Left lobe of liver (tissue), 2 donors: Measurements from ENCODE around the gene USP34. TPM values are rescaled to one million over a fixed set of nuclear protein-coding genes. Genes with fewer than 3 reads are reported as not detected.

Experiments used
- ATAC-seq: fragments of 200-7000 bp; cut with Tn5 transposase; one replicate; pipeline ENCODE4 v1.9.1; 2020; ENCODE audit warnings: mild to moderate bottlenecking, moderate library complexity
- DNase-seq: peaks from one replicate; pipeline ENCODE4 v3.0.0-alpha.2; 2020; ENCODE audit warnings: low spot score
- total RNA-seq: library from RNA; stranded (reverse); gene quantifications from one replicate; pipeline ENCODE4 v1.2.1, GENCODE V29; 2021
- donor health status: DM: no; HTN: no; CAD: no; lungs with moderate emphysema.
- donor health status: DM: no; HTN: yes; CAD: no.

The USP34 gene
- total RNA-seq, 1 donor from 2014 or later, result 37.0 TPM

DNA sequence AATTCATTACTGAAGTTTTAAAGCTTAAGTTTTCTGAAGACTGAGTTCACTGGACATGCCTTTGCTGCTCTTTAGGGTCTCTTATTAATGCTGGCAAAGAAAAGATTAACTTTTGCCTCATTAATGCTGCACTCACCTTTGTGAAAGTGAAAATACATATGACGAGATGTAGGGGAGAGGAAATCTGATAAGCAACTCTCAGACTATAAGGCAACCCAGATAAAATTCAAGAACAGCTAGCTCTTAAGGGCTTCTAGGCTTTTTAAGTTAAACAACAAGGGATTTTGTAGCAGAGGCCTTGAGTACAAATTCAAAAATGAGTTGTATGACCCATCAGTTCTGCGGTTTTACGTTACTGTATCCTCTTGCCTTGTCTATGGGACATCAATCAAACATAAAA is 143.7 kb downstream of the USP34 start:
- no peak for ATAC-seq
- DNase-seq, result no peak

DNA sequence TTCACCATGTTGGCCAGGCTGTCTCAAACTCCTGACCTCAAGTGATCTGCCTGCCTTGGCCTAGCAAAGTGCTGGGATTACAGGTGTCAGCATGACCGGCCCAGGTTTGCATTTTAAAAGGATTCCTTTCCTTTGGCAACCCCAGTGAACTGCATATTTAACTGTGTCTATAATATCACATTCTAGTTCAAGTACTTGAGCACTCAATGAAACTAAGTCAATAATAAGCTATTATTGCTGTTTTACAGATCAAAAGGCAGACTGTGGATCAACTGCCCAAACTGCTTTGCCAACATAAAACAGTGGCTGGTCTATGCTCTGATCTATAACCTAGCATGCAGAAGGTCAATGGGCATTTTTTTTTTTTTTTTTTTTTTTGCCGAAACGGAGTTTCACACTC is 144.5 kb downstream of the USP34 start:
- ATAC-seq, result peak; percentile 90

DNA sequence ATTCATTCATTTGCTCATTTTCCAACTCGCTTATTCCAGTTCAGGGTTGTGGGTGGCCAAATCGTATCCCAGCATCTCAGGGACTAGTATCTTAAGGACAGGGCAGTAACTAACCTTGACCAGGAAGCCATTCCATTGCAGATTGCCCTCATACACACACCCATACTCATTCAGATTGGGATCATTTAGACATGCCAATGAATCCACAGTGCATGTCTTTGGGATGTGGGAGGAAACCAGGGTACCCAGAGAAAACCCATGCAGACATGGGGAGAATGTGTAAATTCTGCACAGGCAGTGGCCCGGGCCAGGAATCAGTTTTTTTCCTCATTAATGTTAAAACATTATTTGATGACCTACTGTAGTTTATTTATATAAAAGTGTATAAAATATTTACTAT is 150.7 kb downstream of the USP34 start:
- ATAC-seq (no peak), DNase-seq (no peak)

More for the DNA sequence above, 144.5 kb downstream of the USP34 start:
- DNase-seq, result no peak

DNA sequence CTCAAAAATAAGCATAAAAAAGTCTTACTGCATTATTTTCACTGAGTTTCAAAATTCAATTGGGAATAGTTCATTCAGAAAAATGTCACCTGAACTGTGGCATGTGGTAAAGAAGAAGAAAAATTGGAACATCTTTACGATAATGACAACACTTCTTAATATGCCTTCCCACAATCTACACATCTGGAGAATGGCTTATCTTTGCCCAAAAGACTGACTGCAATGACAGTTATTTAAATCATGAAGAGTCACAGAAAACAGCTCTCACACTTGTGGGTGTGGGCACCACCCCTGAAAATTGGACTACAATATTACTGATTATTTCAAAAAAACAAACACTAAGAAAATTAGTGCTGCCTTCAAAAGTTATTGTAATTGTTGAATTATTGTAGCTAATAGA is 152.3 kb downstream of the USP34 start:
- DNase-seq, result no peak
- no peak for ATAC-seq

DNA sequence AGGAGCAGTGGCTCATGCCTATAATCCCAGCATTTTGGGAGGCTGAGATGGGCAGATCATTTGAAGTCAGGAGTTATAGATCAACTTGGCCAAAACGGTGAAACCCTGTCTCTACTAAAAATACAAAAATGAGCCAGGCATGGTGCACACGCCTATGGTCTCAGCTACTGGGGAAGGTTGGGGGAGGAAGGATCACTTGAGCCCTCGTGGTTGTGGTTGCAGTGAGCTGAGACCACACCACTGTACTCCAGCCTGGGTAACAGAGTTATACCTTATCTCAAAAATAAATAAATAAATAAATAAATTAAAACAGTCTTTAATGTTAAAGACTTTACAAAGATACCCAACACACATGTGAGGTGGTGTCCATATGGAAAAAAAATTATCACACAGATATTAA is 174.9 kb downstream of the USP34 start:
- no peak for ATAC-seq

DNA sequence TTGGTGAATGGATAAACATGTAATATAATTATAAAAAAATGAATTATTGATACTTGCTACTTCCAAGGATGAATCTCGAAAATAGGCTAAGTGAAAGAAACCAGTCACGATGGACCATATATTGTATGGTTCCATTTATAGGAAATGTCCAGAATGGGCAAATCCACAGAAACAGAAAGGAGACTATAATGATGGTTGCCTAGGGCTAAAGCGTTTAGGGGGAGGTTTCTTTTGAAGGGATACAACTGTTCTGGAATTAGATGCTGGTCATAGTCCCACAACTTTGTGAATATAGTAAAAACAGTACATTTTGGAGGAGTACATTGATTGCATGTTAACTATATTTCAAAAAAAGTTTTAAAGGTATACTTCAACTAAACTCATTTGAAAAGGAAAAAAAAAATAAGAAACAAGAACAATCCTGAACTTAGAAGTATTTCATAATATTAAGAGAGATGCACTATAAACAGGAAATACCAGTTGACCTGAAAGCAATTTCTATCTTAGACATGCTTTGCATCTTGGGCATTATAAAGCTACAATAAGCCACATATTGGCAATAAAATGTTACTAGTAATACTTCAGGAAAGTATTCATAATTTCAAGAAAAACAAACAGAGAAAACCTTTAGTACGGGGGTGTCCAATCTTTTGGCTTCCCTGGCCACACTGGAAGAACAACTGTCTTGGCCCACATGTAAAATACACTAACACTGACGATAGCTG is 178.9 kb downstream of the USP34 start:
- ATAC-seq (no peak), DNase-seq (no peak)

More for the DNA sequence above, 174.9 kb downstream of the USP34 start:
- DNase-seq, result no peak

DNA sequence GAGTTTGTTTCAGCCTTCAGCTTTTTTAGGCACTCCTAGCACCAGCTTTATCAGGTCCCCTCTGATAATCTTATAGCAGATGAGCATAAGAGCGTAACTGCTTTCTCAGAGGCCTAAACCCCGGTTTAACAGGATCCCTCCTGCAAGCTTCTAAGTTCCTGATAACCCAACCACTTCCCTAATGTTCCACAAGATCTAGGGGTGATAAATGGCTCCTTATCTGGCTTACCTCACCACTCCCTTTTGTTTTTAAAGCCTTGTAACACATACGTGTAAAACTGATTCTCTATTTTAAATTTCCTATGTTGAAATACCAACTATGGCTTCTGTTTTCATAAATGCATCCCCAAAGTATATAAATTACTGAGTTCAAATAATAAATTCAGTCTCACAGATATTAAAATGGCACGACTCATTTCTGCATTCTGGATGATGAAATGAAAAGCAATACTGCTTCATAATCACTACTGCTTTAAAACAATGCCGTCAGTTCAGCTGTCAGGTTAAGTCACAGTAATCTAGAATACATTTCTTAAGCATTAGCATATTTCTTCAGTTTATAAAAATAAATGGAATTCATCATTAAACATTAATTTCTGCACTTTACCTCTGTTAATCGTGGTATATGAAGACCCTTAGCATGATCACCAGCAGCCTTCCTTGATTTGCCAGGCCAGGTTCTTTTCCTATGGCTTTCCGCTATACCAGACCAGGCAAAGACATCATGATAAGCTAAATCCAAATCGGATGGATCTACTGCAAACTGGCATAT is 182.6 kb downstream of the USP34 start:
- no peak for ATAC-seq
- no peak for DNase-seq

DNA sequence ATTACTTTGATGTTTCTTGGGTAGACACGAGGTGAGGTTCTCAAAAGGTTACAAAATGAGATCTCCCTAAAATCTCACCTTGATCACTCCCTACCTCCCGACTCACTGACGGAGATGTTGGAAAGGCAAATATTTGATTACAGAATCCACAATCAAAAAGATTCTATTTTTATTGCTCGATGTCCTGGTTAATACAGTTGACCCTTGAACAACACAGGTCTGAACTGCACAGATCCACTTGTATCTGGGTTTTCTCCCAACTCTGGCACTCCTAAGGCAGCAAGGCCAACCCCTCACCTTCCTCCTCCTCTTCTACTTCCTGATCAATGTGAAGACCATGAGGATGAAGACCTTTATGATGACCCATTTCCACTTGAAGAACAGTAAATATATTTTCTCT is 183.6 kb downstream of the USP34 start:
- DNase-seq (no peak), ATAC-seq (peak; percentile 91)

DNA sequence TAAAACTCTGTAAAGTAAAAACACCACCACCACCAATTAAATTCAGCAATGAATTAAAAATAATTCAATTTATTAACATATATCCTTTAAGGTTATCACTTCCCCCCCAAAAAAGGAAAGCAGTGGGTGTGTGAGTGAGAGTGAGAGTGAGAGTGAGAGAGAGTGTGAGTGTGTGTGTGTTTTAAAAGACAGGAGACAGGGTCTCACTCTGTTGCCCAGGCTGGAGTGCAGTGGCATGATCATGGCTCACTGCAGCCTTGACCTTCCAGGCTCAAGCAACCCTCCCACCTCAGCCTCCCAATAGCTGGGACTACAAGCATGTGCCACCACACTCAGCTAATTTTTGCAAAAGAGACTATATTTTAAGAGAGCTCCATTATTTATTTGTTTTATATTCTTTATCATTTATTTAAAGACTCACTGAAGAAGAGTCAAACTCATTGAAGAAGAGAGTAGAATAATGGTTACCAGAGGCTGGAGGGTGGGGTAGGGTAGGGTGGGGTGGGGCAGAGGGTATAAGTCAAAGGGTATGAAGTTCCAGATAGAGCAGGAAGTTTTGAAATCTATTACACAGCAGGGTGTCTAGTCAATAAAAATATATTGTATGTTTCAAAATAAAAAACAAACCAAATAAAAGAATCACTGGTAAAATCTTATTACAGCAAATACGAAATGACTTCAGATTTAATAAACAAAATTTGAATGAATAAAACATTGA is 187.3 kb downstream of the USP34 start:
- no peak for DNase-seq
- ATAC-seq, result no peak

DNA sequence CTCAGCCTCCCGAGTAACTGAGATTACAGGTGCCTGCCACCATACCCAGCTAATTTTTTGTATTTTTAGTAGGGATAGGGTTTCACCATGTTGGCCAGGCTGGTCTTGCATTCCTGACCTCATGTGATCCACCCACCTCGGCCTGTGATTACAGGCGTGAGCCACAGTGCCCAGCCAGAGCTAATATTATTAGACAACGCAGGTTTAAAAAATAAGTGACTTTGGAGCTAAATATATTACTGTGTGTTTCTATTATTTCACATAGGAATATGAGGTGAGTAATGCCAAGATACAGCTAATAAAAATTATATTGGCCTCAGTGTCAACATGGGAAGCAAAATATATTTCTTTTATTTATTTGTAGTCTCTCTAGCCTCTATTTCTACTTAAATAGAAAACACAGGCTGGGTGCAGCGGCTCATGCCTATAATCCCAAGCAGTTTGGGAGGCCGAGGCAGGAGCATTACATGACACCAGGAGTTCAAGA is 188.7 kb downstream of the USP34 start:
- DNase-seq (no peak), ATAC-seq (no peak)

DNA sequence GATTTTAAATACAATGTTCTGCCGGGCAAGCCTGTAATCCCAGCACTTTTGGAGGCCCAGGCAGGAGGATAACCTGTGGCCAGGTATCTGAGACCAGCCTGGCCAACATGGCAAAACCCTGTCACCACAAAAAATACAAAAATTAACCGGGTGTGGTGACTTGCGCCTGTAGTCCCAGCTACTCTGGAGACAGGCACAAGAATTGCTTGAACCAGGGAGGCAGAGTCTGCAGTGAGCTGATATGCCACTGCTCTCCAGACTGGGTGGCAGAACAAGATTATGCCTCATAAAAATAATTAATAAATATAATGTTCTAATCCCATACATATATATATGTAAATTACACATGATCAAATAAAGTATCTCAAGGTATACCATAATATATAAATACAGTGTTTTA is 189.6 kb downstream of the USP34 start:
- DNase-seq (no peak), ATAC-seq (no peak)

DNA sequence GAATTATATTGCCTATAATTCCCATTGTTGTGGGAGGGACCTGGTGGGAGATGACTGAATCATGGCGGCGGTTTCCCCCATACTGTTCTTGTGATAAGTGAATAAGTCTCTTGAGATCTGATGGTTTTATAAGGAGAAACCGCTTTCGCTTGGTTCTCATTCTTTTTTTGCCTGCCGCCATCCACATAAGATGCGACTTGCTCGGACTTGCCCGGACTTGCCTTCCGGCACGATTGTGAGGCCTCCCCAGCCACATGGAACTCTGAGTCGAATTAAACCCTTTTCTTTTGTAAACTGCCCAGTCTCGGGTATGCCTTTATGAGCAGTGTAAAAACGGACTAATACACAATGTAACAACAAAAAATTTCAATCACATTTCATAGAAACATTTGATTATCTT is 193.1 kb downstream of the USP34 start:
- DNase-seq, result no peak
- no peak for ATAC-seq

DNA sequence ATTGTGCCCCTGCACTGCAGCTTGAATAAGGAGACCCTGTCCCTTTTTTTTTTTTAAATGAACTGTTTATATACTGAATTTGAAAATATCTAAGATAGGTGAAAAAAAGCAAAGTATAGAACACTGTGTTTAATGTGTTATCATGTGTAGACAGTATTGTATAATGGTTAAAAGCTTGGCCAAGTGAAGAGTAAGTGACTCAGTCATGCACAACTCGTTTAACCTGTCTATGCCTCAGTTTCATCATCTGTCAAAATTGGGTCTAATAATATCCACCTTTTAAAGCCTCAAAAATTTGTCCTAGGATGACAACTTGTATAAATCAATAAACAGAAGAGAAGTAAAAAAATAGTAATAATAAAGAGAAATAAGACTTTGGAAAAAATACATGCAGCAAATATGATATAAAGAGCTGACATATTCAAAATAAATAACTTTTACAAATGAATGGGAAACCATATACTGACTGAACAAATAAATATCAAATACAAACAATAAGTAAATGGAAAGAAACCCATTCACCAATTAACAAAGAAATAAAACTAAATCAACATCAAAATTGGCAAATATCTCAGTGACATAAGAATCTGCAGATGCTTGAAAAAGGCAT is 195.2 kb downstream of the USP34 start:
- DNase-seq, result no peak
- ATAC-seq, result no peak

DNA sequence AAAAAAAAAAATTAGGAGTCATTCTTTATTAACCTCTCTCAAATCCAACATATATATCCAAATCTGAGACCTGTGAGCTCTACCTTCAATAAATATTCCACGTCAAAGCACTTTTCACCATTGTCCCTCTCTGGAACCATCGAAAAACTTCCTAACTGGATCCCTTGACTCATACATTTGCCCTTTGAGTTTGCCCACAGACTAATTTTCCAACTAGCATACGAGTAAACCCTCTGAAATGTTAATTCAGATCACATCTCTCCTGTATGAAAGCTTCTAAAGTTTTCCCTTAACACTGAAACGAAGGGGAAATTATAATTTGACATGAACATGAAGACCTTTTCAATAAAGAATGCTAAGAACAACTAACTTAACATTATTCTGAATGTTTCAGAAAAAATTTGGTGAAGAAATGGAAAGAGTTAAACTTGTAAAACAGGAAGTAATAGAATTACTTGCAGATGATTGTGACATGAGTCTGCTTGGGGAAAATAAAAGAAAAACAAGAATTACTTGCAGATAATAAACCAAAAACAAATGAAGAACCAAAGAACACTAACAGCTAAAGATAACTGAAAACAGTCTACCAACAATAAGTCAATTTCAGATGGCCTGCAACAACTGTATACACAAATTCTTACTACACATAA is 198.3 kb downstream of the USP34 start:
- no peak for ATAC-seq

DNA sequence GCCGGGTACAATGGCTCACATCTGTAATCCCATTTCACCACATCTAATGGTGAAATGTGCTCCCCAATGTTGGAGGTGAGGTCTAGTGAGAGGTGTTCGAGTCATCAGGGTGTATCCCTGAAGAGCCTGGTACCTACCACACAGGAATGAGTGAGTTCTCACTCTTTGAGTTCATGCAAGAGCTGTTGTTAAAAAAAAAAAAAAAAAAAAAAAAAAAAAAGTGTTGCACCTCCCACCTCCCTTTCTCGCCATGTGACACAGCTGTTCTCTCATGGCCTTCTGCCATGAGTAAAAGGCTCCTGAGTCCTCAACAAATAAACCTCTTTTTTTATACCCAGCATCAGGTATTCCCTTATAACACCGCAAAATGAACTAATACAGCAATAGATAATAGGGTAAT is 202.6 kb downstream of the USP34 start:
- no peak for DNase-seq
- no peak for ATAC-seq

More for the DNA sequence above, 198.3 kb downstream of the USP34 start:
- no peak for DNase-seq

DNA sequence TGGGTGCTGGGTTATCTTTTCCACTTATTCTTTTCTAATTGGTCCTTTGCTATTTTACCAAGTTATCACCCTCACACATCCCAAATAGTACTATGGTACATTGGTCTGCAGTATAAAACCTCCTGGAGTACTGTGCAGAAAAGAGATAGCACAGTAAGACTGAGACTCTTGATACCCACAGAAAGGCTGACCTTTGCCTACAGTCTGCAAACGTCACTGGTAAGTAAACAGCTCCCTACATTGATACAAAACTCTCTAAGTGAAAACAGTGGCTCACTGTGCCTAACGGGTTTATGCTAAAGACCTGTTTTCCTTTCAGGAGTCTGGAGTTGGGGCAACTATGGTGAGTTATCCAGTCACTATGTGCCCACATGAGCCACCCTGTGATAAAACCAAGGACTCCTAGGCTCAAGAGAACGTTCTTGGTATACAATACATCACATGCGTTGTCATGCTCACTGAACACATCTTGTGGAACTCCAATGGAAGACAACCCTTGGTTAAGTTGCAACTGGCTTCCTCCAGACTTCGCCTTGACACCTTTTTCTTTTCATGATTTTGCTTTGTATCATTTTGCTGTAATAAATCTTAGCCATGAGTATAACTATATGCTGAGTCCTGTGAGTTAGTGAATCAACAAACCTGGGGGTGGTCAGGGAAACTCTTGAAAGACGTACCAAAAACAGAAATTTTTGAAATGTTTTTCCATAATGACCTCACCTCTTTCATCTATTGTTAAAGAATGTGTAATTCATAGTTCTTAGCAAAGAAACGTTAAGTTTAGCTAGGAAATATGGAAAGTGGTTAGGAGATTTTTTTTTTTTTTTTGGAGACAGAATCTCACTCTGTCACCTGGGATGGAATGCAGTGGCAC is 204.0 kb downstream of the USP34 start:
- ATAC-seq, result peak; percentile 97
- no peak for DNase-seq

DNA sequence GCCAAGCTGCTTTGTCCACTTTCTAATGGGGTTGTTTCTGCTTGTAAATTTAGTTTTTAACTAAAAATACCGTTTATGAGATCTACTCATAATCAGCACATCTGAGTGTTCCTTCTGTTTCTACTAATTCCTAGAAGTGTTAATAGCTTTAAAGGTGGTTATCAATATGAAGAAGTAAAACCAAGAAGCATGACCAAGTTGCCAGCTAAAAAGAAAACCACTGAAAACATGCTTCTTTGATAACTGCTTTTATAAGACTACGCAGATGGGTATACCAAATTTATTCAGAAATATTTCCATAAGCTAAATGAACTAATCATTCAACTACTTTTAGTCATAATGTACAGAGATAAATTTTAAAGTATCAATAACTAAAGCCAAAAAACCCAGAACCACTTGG is 207.1 kb downstream of the USP34 start:
- no peak for ATAC-seq
- DNase-seq, result no peak

DNA sequence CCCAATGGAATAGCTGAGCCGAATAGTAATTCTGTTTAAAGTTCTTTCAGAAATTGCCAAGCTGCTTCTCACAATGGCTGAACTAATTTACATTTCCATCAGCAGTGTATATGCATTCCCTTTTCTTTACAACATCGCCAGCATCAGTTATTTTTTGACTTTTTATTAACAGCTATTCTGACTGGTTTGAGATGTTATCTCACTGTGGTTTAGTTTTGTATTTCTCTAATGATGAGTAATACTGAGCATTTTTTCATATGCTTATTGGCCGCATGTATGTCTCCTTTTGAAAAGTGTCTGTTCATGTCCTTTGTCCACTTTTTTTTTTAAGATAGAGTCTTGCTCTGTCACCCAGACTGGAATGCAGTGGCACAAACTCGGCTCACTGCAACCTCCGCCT is 208.2 kb downstream of the USP34 start:
- ATAC-seq, result no peak
- no peak for DNase-seq

DNA sequence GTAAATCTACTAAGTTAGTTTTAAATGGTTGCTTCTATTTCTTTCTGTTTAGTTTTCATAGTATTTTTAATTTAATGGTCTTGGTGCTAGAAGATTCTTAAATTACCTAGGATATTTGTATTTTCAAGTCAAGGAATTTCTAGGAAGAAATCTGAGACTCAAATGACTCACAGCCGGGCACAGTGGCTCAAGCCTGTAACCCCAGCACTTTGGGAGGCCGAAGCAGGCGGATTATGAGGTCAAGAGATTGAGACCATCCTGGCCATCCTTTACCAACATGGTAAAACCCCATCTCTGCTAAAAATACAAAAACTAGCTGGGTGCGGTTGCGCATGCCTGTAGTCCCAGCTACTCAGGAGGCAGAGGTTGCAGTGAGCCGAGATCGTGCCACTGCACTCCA is 213.4 kb downstream of the USP34 start:
- ATAC-seq (no peak), DNase-seq (no peak)
